ENCODE measurements around the gene PDZD2.
"Not testable (repeated sequence)": the region's sequence is repeated elsewhere in the genome, so short reads cannot be mapped to it uniquely, and the experiment has no call there.

GRCh38 chr5:31728806-31729205, 89.9 kb downstream of the PDZD2 start:
- not testable (repeated sequence) for TF ChIP-seq POLR2A, CTCF (IDR thresholded peaks at IDR 0.05)

Measured in prostate gland (tissue), 2 donors.